Gastrocnemius medialis (tissue), 4 donors: Measurements from ENCODE around the gene SPI1.

ENCODE experiments used
- CTCF ChIP-seq, 5 experiments: fragments of 450-650 bp in 3 of 5; fragments of 200-600 bp in 2 of 5; sonication (generic) in 2 of 5; IDR thresholded peaks in 4 of 5; conservative IDR thresholded peaks in 1 of 5; 1 replicate in 4 of 5; 2 replicates in 1 of 5; pipeline ENCODE4 v1.5.1; 2016 to 2019; ENCODE audit warnings: antibody characterized with exemption in 5 of 5, mild to moderate bottlenecking in 3 of 5, moderate library complexity in 3 of 5
- POLR2A ChIP-seq, 2 donors: fragments of 450-650 bp; IDR thresholded peaks; one replicate each; pipeline ENCODE4 v1.6.1; 2017; ENCODE audit warnings: antibody characterized with exemption in 2 of 2, mild to moderate bottlenecking in 2 of 2, moderate library complexity in 2 of 2

GRCh38 chr11:47407746-47408590 lies 29.6 kb upstream of the SPI1 start, which contains the start of gene SLC39A13:
- TF ChIP-seq CTCF (IDR thresholded peaks at IDR 0.05 in 4 of 5, conservative IDR thresholded peaks at IDR 0.05 in 1 of 5) (peak; percentile 71 to 96 (median 94)), POLR2A (IDR thresholded peaks at IDR 0.05) (peak; percentile 95 to 97)
